Suppressor macrophage treated with lipopolysaccharide for 4 hours (primary cell): ENCODE results near the gene RPTOR.
"Not testable (repeated sequence)": the region's sequence is repeated elsewhere in the genome, so short reads cannot be mapped to it uniquely, and the experiment has no call there.

Source experiments
- DNase-seq: peaks from one replicate; pipeline ENCODE4 v3.0.0-alpha.2; 2020

Gene RPTOR

GRCh38 chr17:80516171-80516932 is 28.3 kb upstream of the RPTOR start:
- DNase-seq = no peak

- no peak for DNase-seq
Measured at GRCh38 chr17:80517641-80518040, 27.0 kb upstream of the RPTOR start.

- DNase-seq = no peak
Measured at GRCh38 chr17:80518392-80518791, 26.2 kb upstream of the RPTOR start.

- DNase-seq = no peak
Measured at GRCh38 chr17:80519091-80519781, 25.4 kb upstream of the RPTOR start.

- no peak for DNase-seq
Measured at GRCh38 chr17:80520810-80521455, 23.7 kb upstream of the RPTOR start.

GRCh38 chr17:80523054-80523744 is 21.4 kb upstream of the RPTOR start:
- no peak for DNase-seq

GRCh38 chr17:80523956-80524712 is 20.5 kb upstream of the RPTOR start:
- no peak for DNase-seq

GRCh38 chr17:80526116-80526910 is 18.3 kb upstream of the RPTOR start:
- no peak for DNase-seq

- no peak for DNase-seq
Measured at GRCh38 chr17:80527016-80527645, 17.5 kb upstream of the RPTOR start.

- DNase-seq = no peak
Measured at GRCh38 chr17:80528536-80528935, 16.1 kb upstream of the RPTOR start.

GRCh38 chr17:80529104-80529903 is 15.3 kb upstream of the RPTOR start:
- DNase-seq = no peak

- no peak for DNase-seq
Measured at GRCh38 chr17:80529904-80530292, 14.7 kb upstream of the RPTOR start.

- DNase-seq = no peak
Measured at GRCh38 chr17:80531400-80531799, 13.2 kb upstream of the RPTOR start.

- DNase-seq = not testable (repeated sequence)
Measured at GRCh38 chr17:80537386-80537785, 7.3 kb upstream of the RPTOR start.

GRCh38 chr17:80538484-80538883 is 6.2 kb upstream of the RPTOR start:
- no peak for DNase-seq

- DNase-seq = no peak
Measured at GRCh38 chr17:80539022-80539641, 5.5 kb upstream of the RPTOR start.

GRCh38 chr17:80545499-80545826 is 825 bp downstream of the RPTOR start:
- no peak for DNase-seq

GRCh38 chr17:80546267-80546666 is 1.6 kb downstream of the RPTOR start:
- DNase-seq = no peak

- no peak for DNase-seq
Measured at GRCh38 chr17:80552523-80552922, 7.9 kb downstream of the RPTOR start.

GRCh38 chr17:80555266-80555665 is 10.6 kb downstream of the RPTOR start:
- no peak for DNase-seq
